Erythroblast (primary cell): ENCODE results near the gene C16orf54.

Source experiments
- GATA1 ChIP-seq: IDR thresholded peaks from 2 replicates; pipeline ENCODE4 v1.6.1; 2011; ENCODE audit warnings: low read depth, mild to moderate bottlenecking, control low read depth, low read length, moderate library complexity
- POLR2A ChIP-seq: IDR thresholded peaks from 2 replicates; pipeline ENCODE4 v1.6.1; 2011; ENCODE audit warnings: mild to moderate bottlenecking, low read length

- TF ChIP-seq POLR2A, result no peak
- no peak for TF ChIP-seq GATA1
Measured at GRCh38 chr16:29743475-29743826, 2.3 kb downstream of the C16orf54 start.
